Measurements from ENCODE around the gene FAM193A.

DNA sequence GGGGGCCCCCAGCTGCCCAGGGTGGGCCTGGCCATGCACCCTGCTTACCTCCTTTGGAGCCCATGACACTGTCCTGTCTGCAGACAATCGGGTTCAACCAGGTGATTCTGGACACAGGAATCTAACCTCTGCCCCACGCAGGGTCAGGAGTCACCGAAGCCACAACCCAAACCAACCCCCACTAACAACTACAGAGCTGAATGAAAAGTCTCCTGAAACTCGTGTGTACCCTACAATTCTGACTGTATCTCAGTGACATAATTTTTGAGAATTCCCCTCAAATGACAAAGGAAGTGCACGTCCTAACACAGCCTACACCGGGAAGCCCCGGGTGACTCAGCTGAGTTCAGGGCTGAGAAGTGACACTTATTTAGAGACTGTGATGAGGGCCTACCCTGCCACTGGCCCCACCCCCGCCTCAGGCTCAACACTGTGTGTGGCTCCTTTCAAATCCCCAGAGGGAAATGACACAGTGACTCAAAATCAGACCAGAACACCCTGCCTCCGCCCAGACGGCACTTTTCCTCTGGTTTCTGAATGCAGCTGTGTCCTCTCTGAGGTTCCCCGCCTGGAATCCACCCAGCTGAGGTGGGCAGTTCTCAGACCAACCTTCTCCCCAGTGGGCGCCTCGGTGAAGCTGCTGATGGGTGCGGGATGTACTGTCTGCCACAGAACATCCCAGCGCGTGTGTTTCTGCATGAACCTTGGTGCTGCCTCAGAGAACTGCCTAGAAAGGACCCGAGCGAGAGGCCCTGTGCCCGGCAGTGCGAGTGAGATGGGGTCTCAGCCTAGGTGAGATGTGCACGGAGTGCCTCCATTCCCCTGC is 209.7 kb downstream of the FAM193A start:
- TF ChIP-seq, protein P1, sequence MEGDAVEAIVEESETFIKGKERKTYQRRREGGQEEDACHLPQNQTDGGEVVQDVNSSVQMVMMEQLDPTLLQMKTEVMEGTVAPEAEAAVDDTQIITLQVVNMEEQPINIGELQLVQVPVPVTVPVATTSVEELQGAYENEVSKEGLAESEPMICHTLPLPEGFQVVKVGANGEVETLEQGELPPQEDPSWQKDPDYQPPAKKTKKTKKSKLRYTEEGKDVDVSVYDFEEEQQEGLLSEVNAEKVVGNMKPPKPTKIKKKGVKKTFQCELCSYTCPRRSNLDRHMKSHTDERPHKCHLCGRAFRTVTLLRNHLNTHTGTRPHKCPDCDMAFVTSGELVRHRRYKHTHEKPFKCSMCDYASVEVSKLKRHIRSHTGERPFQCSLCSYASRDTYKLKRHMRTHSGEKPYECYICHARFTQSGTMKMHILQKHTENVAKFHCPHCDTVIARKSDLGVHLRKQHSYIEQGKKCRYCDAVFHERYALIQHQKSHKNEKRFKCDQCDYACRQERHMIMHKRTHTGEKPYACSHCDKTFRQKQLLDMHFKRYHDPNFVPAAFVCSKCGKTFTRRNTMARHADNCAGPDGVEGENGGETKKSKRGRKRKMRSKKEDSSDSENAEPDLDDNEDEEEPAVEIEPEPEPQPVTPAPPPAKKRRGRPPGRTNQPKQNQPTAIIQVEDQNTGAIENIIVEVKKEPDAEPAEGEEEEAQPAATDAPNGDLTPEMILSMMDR (IDR thresholded peaks at IDR 0.05): no peak
- TF ChIP-seq POLR2A (IDR thresholded peaks at IDR 0.05): no peak
